Activated T-helper 9 cell treated with anti-CD3 and anti-CD28 coated beads, Interleukin-2, amount 50 U/mL, for 16 hours (primary cell): Measurements from ENCODE around the gene DGKG.

Experiments used
- DNase-seq: peaks from one replicate; pipeline ENCODE4 v3.0.0-alpha.2; 2020; ENCODE audit warnings: low read depth

Gene DGKG

GRCh38 chr3:186108941-186109865 lies 252.8 kb downstream of the DGKG start, which contains the start of gene ETV5:
TSS of gene ETV5 (minus strand) at chr3:186109089. CDS start at chr3:186105868, 3,221 bp downstream.
- DNase-seq = peak; percentile 83

- DNase-seq = peak; percentile 4
Observed at GRCh38 chr3:186108106-186108940, 253.7 kb downstream of the DGKG start.

GRCh38 chr3:186107215-186108105 lies 254.6 kb downstream of the DGKG start:
- DNase-seq = peak; percentile 17

GRCh38 chr3:186105543-186105942 lies 256.5 kb downstream of the DGKG start:
- DNase-seq = no peak

GRCh38 chr3:186102687-186103086 lies 259.3 kb downstream of the DGKG start:
- no peak for DNase-seq

- DNase-seq = no peak
Observed at GRCh38 chr3:186100398-186100797, 261.6 kb downstream of the DGKG start.

- DNase-seq = no peak
Observed at GRCh38 chr3:186099178-186099577, 262.9 kb downstream of the DGKG start.

- DNase-seq = no peak
Observed at GRCh38 chr3:186098740-186099139, 263.3 kb downstream of the DGKG start.

GRCh38 chr3:186097663-186098451 lies 264.2 kb downstream of the DGKG start:
- no peak for DNase-seq

- DNase-seq = no peak
Observed at GRCh38 chr3:186097317-186097662, 264.7 kb downstream of the DGKG start.
